ENCODE measurements around the gene BCAS1. TPM values are rescaled to one million over a fixed set of nuclear protein-coding genes. Genes with fewer than 3 reads are reported as not detected.

BCAS1 gene
- total RNA-seq, 2 experiments from 2014 or later = 0.05 TPM; not detected in 1

DNA sequence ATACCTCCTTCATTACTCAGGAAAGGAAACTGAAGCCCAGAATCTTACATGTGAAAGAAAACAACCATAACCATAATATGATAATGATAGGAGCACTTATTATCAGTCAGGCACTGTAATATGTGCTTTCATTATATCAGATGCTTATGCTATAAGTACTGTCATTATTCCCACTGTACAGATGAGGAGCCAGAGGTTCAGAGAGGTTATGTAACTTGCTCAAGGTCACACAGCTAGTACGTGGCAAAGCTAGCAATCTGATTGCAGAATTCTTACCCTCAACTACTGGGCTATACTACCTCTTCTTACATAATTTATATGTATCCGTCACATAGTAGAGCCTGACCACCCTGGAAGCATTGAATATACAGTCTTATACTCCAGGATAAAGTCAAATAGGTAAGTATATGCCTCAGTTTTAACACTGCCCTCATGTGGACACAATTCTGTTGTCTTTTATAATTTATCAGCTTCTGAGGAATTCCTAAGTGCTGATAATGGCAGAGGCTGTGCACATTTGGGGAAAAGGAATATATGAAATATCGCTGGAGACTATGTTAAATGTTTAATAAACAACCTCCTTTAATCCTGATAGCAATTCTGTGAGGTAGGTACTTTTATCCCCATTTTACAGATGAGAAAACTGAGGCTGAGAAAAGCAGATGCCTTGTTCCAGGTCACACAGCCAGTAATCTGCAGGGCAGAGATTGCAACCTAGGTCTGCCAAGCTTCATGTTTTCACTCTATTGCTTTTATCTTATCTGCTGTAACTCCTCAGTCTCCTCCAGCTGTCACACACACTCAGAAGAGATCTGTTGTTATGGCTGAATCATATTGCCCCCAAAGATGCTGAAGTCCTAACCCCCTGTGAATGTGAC, 13.4 kb downstream of the BCAS1 start:
- intact Hi-C loops (cut with micrococcal nuclease) = no loop called here
- CTCF ChIA-PET = interaction anchor here (0.8 to 1.0 kb wide), 3 partner anchors 8 to 141 kb away, joined by 3 read pairs; no protein-coding TSS in a partner anchor
- Mint-ChIP-seq H3K4me1 (ENCODE audit: low read depth) (no peaks in the 10 kb centered on the region), H3K27me3 (ENCODE audit: low read depth) (no peaks in the 10 kb centered on the region), H3K27ac (no peak overlapping the region), H3K36me3 (ENCODE audit: low read depth) (no peaks in the 10 kb centered on the region), H3K4me3 (no peak overlapping the region), H3K9me3 (no peaks in the 10 kb centered on the region)
- DNase-seq = no peak

DNA sequence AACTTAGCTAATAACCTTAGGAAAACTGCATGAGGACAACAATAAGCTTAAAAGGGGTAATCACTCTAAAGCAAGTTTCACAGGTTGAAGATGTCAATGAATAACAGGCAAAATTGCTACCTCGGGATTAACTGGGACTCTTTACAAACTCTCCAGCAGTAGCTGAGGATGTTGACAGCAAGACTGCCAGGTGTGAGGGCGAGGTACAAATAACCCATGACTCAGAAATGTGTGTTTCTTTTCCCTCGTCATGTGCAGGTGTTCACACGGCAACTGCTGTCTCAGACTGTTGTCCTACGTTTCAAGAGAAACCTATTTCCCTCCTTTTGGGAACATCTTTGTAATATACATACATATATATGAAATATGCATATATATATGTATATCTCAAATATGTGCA, 15.9 kb downstream of the BCAS1 start:
- Mint-ChIP-seq H3K9me3 (no peaks in the 10 kb centered on the region), H3K27me3 (ENCODE audit: low read depth) (no peaks in the 10 kb centered on the region), H3K4me1 (ENCODE audit: low read depth) (no peaks in the 10 kb centered on the region), H3K27ac (no peak overlapping the region), H3K36me3 (ENCODE audit: low read depth) (no peaks in the 10 kb centered on the region), H3K4me3 (no peak overlapping the region)
- CTCF ChIA-PET = no interaction called here
- DNase-seq = no peak
- intact Hi-C loops (cut with micrococcal nuclease) = no loop called here

DNA sequence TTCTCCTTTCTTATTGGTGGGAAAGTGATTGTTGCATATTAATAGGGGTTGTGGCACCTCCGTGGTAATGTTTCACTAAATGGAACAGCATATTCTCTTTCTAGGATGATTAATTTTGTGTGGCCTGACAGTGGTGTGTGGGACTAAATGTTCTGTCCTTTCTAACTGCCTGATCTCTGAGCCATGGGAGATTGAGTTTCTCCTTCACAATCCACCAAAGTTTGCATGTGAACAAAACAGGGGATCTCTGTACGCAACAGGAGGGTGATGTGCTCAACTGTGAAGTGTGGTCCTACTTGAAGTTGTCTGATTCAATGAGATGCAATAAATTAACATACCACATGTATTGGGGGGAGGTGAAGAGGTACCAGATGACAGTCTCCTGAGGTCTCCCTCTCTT, 19.3 kb downstream of the BCAS1 start:
- Mint-ChIP-seq H3K4me1 (ENCODE audit: low read depth) (no peaks in the 10 kb centered on the region), H3K9me3 (no peaks in the 10 kb centered on the region), H3K27ac (no peak overlapping the region), H3K4me3 (no peak overlapping the region), H3K36me3 (ENCODE audit: low read depth) (no peaks in the 10 kb centered on the region), H3K27me3 (ENCODE audit: low read depth) (no peaks in the 10 kb centered on the region)
- intact Hi-C loops (cut with micrococcal nuclease) = no loop called here
- DNase-seq = no peak
- CTCF ChIA-PET = interaction anchor here (0.6 kb wide), 1 partner anchor 101 kb away, joined by 3 read pairs; no protein-coding TSS in a partner anchor

DNA sequence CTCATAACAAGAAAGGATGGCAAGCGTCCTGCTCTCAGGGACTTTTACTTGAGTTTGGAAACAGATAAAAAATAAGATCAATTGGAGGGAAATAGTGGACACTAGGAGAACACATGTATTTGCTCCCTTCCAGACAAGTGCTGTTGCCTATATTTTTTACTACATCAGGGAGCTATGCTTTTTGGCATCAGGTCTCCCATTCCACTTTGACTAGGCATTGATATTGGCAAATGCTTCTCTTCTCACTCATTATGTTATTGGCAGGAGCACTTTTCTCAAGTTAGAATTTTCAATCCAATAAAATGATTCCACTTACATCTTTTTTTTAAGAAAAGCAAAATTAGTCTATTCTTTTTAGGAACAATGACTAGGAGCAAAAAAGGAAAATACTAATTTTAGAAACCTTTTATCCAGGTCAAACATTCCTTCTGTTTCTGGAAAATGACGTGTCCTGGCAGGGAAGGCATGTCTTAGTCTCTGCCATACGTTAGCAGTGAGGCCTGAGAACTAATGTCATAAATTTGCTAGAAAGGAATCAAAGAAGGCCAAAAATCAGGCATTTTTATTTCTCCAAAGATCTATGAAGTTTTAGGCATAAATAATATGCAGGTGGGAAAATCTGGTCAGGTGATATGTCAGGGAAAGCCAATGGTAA, 21.4 kb downstream of the BCAS1 start:
- intact Hi-C loops (cut with micrococcal nuclease) = no loop called here
- no peak for DNase-seq
- CTCF ChIA-PET = no interaction called here
- Mint-ChIP-seq H3K4me3 (no peak overlapping the region), H3K9me3 (no peaks in the 10 kb centered on the region), H3K36me3 (ENCODE audit: low read depth) (no peaks in the 10 kb centered on the region), H3K27ac (no peak overlapping the region), H3K4me1 (ENCODE audit: low read depth) (peaks cover 3% of the 10 kb centered on the region), H3K27me3 (ENCODE audit: low read depth) (no peaks in the 10 kb centered on the region)

DNA sequence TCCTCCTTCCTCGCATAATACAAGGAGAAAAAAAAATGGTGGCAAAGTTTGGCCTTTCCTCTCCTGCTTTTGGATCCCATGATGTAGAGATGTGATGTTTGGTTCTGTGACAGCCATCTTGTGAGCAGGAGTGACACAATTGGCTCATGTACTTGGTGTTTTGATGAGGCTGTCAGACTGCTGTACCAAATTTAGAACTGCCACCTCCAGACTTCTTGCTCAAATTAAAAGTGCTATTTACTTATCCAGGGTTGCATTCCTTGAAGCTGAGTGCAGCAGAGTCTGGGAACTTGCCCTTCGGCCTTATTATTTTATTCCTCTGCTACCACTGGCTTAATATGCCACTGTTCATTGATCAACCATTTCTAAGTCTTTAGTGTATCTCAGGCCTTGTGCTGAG, 21.9 kb downstream of the BCAS1 start:
- H3K27me3 Mint-ChIP-seq (ENCODE audit: low read depth) = no peaks in the 10 kb centered on the region
- H3K4me1 Mint-ChIP-seq (ENCODE audit: low read depth) = peaks cover 5% of the 10 kb centered on the region
- no peak overlapping the region for H3K27ac Mint-ChIP-seq
- H3K9me3 Mint-ChIP-seq = no peaks in the 10 kb centered on the region
- DNase-seq = no peak
- CTCF ChIA-PET = no interaction called here
- H3K4me3 Mint-ChIP-seq = no peak overlapping the region
- no peaks in the 10 kb centered on the region for H3K36me3 Mint-ChIP-seq (ENCODE audit: low read depth)
- intact Hi-C loops (cut with micrococcal nuclease) = no loop called here

DNA sequence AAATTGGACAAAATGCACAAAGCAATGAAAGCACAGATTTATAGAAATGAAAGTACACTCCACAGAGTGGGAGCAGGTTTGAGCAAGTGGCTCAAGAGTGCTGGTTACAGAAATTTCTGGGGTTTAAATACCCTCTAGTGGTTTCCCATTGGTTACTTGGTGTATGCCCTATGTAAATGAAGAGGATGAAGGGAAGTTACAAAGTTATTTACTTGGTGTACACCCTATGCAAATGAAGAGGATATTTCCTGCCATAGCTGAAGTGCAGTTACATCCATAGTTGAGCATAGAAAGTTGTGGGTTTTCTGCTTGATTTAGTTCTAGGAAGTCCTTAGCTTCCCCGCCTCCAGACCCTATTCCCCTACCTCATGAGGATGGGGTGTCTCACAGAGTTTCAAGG, 22.7 kb downstream of the BCAS1 start:
- peaks cover 5% of the 10 kb centered on the region for H3K4me1 Mint-ChIP-seq (ENCODE audit: low read depth)
- CTCF ChIA-PET = no interaction called here
- H3K4me3 Mint-ChIP-seq = no peak overlapping the region
- no peaks in the 10 kb centered on the region for H3K9me3 Mint-ChIP-seq
- no peak overlapping the region for H3K27ac Mint-ChIP-seq
- no peaks in the 10 kb centered on the region for H3K36me3 Mint-ChIP-seq (ENCODE audit: low read depth)
- no peaks in the 10 kb centered on the region for H3K27me3 Mint-ChIP-seq (ENCODE audit: low read depth)
- intact Hi-C loops (cut with micrococcal nuclease) = no loop called here
- DNase-seq = no peak

DNA sequence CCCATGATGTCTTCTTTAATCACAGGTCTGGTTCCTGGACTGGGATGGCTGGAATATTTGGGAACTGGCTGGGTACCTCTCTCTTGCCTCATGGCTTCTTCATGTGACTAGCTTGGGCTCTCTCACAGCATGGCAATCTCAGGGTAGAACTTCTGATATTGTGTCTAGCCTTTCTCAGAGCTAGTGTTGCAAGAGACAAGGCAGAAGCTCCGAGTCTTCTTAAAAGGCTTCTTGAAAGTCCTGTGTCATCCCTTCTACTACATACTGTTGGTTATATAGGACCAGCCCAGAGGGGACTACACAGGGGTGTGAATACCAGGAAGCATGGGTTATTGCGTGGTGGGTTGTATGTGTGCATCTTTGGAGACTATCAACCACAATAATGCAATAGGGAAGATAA, 23.3 kb downstream of the BCAS1 start:
- H3K4me1 Mint-ChIP-seq (ENCODE audit: low read depth) = peaks cover 5% of the 10 kb centered on the region
- intact Hi-C loops (cut with micrococcal nuclease) = no loop called here
- no peaks in the 10 kb centered on the region for H3K9me3 Mint-ChIP-seq
- no peaks in the 10 kb centered on the region for H3K27me3 Mint-ChIP-seq (ENCODE audit: low read depth)
- DNase-seq = no peak
- no peak overlapping the region for H3K4me3 Mint-ChIP-seq
- H3K36me3 Mint-ChIP-seq (ENCODE audit: low read depth) = no peaks in the 10 kb centered on the region
- no peak overlapping the region for H3K27ac Mint-ChIP-seq
- CTCF ChIA-PET = interaction anchor here (1.1 kb wide), 1 partner anchor 15 kb away, joined by 3 read pairs; no protein-coding TSS in a partner anchor

DNA sequence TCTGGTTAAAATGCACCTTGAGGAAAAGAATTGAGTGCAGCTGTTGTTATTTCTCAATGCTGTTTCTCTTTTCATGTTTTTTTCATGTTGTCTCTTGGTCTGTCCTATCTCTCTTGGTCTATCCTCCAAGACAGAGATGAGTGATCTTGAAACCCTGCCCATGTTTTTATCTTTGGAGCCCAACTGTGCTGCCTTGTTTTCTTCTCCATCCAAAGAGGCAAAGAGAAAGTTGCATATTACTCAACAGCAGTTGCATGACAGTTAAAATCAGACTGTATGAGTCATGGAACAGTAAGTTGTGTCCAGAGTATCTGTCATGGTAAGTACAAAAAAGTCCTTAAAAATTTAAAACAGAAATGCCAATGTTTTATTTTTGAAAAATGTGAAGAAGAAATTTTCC, 26.2 kb downstream of the BCAS1 start:
- no peak for DNase-seq

DNA sequence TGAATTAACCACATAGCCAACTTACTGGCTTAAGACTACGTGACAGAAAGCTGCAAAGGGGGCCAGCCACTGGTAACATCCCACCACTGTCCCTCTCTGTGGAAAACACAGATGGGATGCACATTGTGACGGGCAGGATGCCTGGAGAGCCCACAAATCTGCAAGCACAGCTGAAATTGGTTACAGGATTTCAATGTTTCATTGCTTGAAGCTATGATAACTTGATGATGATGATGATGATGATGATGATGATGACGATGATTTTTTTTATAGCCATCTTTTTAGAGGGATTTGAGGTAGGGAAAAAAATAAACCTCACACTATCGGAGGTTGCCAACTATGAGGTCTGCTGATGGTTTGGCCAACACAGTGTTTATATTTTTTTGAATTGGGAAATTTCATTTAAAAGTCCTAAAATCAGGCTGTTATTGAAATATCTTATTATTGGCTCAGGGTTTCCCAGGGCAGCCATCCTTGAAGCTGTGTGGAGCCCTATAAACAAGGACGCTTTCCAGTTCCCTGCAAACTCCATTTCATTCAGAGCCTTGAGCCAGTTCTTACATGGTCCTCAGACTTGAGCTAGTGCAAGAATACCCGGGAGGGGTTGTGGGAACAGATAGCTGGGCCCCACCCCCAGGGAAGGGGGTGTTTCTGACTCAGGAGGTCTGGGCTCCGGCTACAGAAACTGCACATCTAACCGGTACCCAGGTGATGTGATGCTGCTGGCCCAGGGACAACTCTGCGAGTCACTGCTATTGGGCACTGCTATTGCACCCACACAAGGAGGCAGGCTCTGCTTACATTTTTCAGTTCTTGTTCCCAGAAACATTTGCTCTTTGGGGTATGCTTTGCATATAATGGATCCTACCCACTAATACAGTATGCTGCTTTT, 27.1 kb downstream of the BCAS1 start:
- H3K27ac Mint-ChIP-seq = no peak overlapping the region
- H3K36me3 Mint-ChIP-seq (ENCODE audit: low read depth) = no peaks in the 10 kb centered on the region
- H3K9me3 Mint-ChIP-seq = no peaks in the 10 kb centered on the region
- intact Hi-C loops (cut with micrococcal nuclease) = no loop called here
- H3K4me3 Mint-ChIP-seq = no peak overlapping the region
- no peak for DNase-seq
- CTCF ChIA-PET = no interaction called here
- peaks cover 2% of the 10 kb centered on the region for H3K27me3 Mint-ChIP-seq (ENCODE audit: low read depth)
- H3K4me1 Mint-ChIP-seq (ENCODE audit: low read depth) = peaks cover 5% of the 10 kb centered on the region

More for the DNA sequence above, 26.2 kb downstream of the BCAS1 start:
- Mint-ChIP-seq H3K27ac (no peak overlapping the region), H3K27me3 (ENCODE audit: low read depth) (no peaks in the 10 kb centered on the region), H3K4me3 (no peak overlapping the region), H3K9me3 (no peaks in the 10 kb centered on the region), H3K4me1 (ENCODE audit: low read depth) (peaks cover 5% of the 10 kb centered on the region), H3K36me3 (ENCODE audit: low read depth) (no peaks in the 10 kb centered on the region)
- intact Hi-C loops (cut with micrococcal nuclease) = no loop called here
- CTCF ChIA-PET = no interaction called here

DNA sequence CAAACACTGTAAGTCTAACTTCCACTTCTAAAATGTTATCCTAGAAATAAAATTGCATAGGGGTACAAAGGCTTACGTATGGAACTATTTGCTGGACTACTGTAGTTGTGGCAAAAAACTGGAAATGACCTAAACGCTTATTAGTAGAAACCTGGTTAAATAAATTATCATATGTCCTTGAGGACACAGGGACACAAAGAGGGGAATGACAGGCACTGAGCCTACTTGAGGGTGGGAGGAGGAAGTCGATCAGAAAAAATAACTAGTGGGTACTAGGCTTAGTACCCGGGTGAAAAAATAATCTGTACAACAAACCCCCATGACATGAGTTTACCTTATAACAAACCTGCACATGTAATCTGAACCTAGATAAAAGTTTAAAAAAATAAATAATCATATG, 28.4 kb downstream of the BCAS1 start:
- intact Hi-C loops (cut with micrococcal nuclease) = no loop called here

DNA sequence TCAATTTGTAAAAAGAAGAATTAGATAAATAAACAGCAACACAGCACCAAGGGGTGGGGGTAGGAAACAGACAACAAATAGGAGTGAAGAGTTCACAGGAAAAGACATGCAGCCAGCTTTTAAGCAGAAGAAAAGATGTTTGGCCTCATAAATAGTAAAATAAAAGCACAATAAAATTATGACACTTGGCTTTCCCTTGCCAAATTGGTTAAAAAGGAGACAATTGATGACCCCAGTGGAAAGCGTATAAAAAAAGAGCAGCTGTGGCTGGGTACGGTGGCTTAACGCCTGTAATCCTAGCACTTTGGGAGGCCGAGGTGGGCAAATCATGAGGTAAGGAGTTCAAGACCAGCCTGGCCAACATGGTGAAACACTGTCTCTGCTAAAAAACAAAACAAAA, 29.1 kb downstream of the BCAS1 start:
- H3K4me1 Mint-ChIP-seq (ENCODE audit: low read depth) = peaks cover 5% of the 10 kb centered on the region
- CTCF ChIA-PET = no interaction called here
- no peaks in the 10 kb centered on the region for H3K9me3 Mint-ChIP-seq
- DNase-seq = no peak
- intact Hi-C loops (cut with micrococcal nuclease) = no loop called here
- H3K27me3 Mint-ChIP-seq (ENCODE audit: low read depth) = peaks cover 2% of the 10 kb centered on the region
- no peak overlapping the region for H3K4me3 Mint-ChIP-seq
- no peaks in the 10 kb centered on the region for H3K36me3 Mint-ChIP-seq (ENCODE audit: low read depth)
- H3K27ac Mint-ChIP-seq = no peak overlapping the region

More for the DNA sequence above, 28.4 kb downstream of the BCAS1 start:
- peaks cover 2% of the 10 kb centered on the region for H3K27me3 Mint-ChIP-seq (ENCODE audit: low read depth)
- no peaks in the 10 kb centered on the region for H3K36me3 Mint-ChIP-seq (ENCODE audit: low read depth)
- peaks cover 5% of the 10 kb centered on the region for H3K4me1 Mint-ChIP-seq (ENCODE audit: low read depth)
- CTCF ChIA-PET = no interaction called here
- no peak for DNase-seq
- no peaks in the 10 kb centered on the region for H3K9me3 Mint-ChIP-seq
- H3K27ac Mint-ChIP-seq = no peak overlapping the region
- H3K4me3 Mint-ChIP-seq = no peak overlapping the region

DNA sequence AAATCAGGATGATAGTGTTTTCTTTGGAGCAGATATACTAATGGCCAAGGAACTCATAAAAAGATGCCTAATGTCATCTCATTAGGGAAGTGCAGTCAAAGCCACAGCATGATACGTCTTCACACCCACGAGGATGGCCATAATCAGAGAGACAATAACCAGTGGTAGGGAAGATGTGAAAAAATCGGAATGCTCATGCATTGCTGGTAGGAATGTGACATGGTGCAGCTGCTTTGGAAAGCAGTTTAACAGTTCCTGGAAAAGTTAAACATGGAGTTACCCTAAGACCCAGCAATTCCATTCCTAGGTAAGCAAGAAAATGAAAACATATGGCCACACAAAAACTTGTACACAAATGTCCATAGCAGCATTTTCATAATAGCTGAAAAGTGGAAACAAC, 29.9 kb downstream of the BCAS1 start:
- no peaks in the 10 kb centered on the region for H3K9me3 Mint-ChIP-seq
- H3K27ac Mint-ChIP-seq = no peak overlapping the region
- DNase-seq = no peak
- H3K36me3 Mint-ChIP-seq (ENCODE audit: low read depth) = no peaks in the 10 kb centered on the region
- peaks cover 5% of the 10 kb centered on the region for H3K4me1 Mint-ChIP-seq (ENCODE audit: low read depth)
- intact Hi-C loops (cut with micrococcal nuclease) = no loop called here
- H3K27me3 Mint-ChIP-seq (ENCODE audit: low read depth) = peaks cover 2% of the 10 kb centered on the region
- CTCF ChIA-PET = no interaction called here
- no peak overlapping the region for H3K4me3 Mint-ChIP-seq
